Endothelial cell of umbilical vein (primary cell): ENCODE measurements around the gene OR2T8. TPM values are rescaled to one million over a fixed set of nuclear protein-coding genes. Genes with fewer than 3 reads are reported as not detected.

Experiments used
- BruUV-seq: library from RNA; stranded (reverse); fragments of 400-500 nt; replicated peaks from 2 replicates; lab custom pipeline; 2021; lab: Mats Ljungman, UMichigan
- CTCF ChIA-PET: fragments of 300-600, 350-600 bp; sonication (Branson Sonifier 250); formaldehyde crosslinking; loops from one replicate; lab custom pipeline; 2021; ENCODE audit warnings: antibody characterized with exemption, inconsistent platforms; lab: Charles Lee
- POLR2A ChIA-PET: fragments of 300-600, 350-600 bp; sonication (Branson Sonifier 250); formaldehyde crosslinking; loops from one replicate; lab custom pipeline; 2021; ENCODE audit warnings: antibody characterized with exemption, inconsistent platforms; lab: Charles Lee
- DNase-seq: peaks from one replicate; pipeline ENCODE4 v3.0.0-alpha.2; 2011; ENCODE audit warnings: low read depth, low spot score
- FAIRE-seq: peaks from 2 replicates; lab custom pipeline; 2011; peaks lifted over from hg19 to GRCh38; lab: Jason Lieb, UNC
- H2AFZ ChIP-seq: 2 replicates; pipeline ENCODE4 v1.6.0; 2012; ENCODE audit warnings: low read depth, low read length, control low read depth, inconsistent platforms
- H3K27ac ChIP-seq: 2 replicates; pipeline ENCODE4 v1.5.1; 2011; ENCODE audit warnings: low read depth, mild to moderate bottlenecking, control low read depth, low read length, moderate library complexity; ENCODE audit not compliant: insufficient read depth
- H3K27me3 ChIP-seq, 2 experiments: 2 replicates each; pipeline versions ENCODE4 v1.6.0 to v1.6.1; 2011; ENCODE audit warnings: low read length in 2 of 2, mixed read lengths in 1 of 2; ENCODE audit not compliant: control insufficient read depth in 2 of 2, insufficient read depth in 2 of 2
- H3K36me3 ChIP-seq, 2 experiments: 2 replicates in 1 of 2; 3 replicates in 1 of 2; pipeline ENCODE4 v1.5.1; 2011; ENCODE audit warnings: low read length in 2 of 2, mild to moderate bottlenecking in 1 of 2, moderate library complexity in 1 of 2; ENCODE audit not compliant: control insufficient read depth in 2 of 2, insufficient read depth in 2 of 2; ENCODE audit errors: extremely low read depth in 1 of 2
- H3K4me1 ChIP-seq: 3 replicates; pipeline ENCODE4 v1.5.1; 2011; ENCODE audit warnings: mild to moderate bottlenecking, low read length; ENCODE audit not compliant: control insufficient read depth, insufficient read depth; ENCODE audit errors: extremely low read depth
- H3K4me2 ChIP-seq: 2 replicates; pipeline ENCODE4 v1.6.1; 2011; ENCODE audit warnings: low read length, control low read depth, mixed read lengths; ENCODE audit not compliant: insufficient read depth
- H3K4me3 ChIP-seq, 3 experiments: fragments of 200-600 bp in 1 of 3; sonication (generic), shearing (Covaris generic) in 1 of 3; replicated peaks in 1 of 3; 2 replicates each; pipeline ENCODE4 v1.5.1; 2011 to 2016; ENCODE audit warnings: control low read depth in 3 of 3, low read length in 3 of 3, mild to moderate bottlenecking in 2 of 3, inconsistent platforms in 1 of 3, low read depth in 1 of 3, moderate library complexity in 1 of 3; ENCODE audit not compliant: insufficient read depth in 1 of 3
- H3K79me2 ChIP-seq: 2 replicates; pipeline ENCODE4 v1.6.0; 2012; ENCODE audit warnings: low read length, inconsistent platforms; ENCODE audit not compliant: control insufficient read depth, insufficient read depth
- H3K9ac ChIP-seq: replicated peaks from 2 replicates; pipeline ENCODE3; 2011; ENCODE audit warnings: low read length, control low read depth; ENCODE audit not compliant: insufficient read depth; ENCODE audit errors: extremely low read depth
- H3K9me1 ChIP-seq: replicated peaks from 3 replicates; pipeline ENCODE4 v1.6.0; 2011; ENCODE audit warnings: mild to moderate bottlenecking, low read length; ENCODE audit not compliant: control insufficient read depth, insufficient read depth; ENCODE audit errors: extremely low read depth
- H3K9me3 ChIP-seq: replicated peaks from 2 replicates; pipeline ENCODE4 v1.5.1; 2012; ENCODE audit warnings: low read length, inconsistent platforms; ENCODE audit not compliant: control insufficient read depth, insufficient read depth
- H4K20me1 ChIP-seq: replicated peaks from 2 replicates; pipeline ENCODE3; 2011; ENCODE audit warnings: mild to moderate bottlenecking, low read length; ENCODE audit not compliant: control insufficient read depth, insufficient read depth; ENCODE audit errors: extremely low read depth
- EZH2 ChIP-seq: IDR thresholded peaks from 2 replicates; pipeline ENCODE4 v1.6.1; 2012; ENCODE audit warnings: borderline replicate concordance, low read depth, mild to moderate bottlenecking, moderate library complexity, low read length, inconsistent platforms; ENCODE audit not compliant: severe bottlenecking
- FOS ChIP-seq: IDR thresholded peaks from 2 replicates; pipeline ENCODE4 v1.6.1; 2011; ENCODE audit warnings: mild to moderate bottlenecking, low read length, moderate library complexity, borderline replicate concordance; ENCODE audit not compliant: insufficient read depth
- GATA2 ChIP-seq: IDR thresholded peaks from 2 replicates; pipeline ENCODE4 v1.7.0; 2011; ENCODE audit warnings: low read depth, mild to moderate bottlenecking, moderate library complexity, mixed read lengths, low read length; ENCODE audit not compliant: insufficient read length, insufficient read depth
- JUN ChIP-seq: IDR thresholded peaks from 2 replicates; pipeline ENCODE4 v1.6.1; 2011; ENCODE audit warnings: borderline replicate concordance, low read depth; ENCODE audit not compliant: insufficient read length, insufficient read depth
- MYC ChIP-seq: IDR thresholded peaks from one replicate; pipeline ENCODE4 v1.6.1; 2011; ENCODE audit warnings: mild to moderate bottlenecking, low read depth, low read length
- POLR2A ChIP-seq: IDR thresholded peaks from 2 replicates; pipeline ENCODE4 v1.6.1; 2012; ENCODE audit warnings: low read depth, mild to moderate bottlenecking, control low read depth, low read length
- POLR2AphosphoS5 ChIP-seq: IDR thresholded peaks from 2 replicates; pipeline ENCODE4 v1.6.1; 2012; ENCODE audit warnings: low read depth, mild to moderate bottlenecking, control low read depth, low read length, moderate library complexity; ENCODE audit not compliant: insufficient read depth
- dilution Hi-C: fragments of 300-500 bp; cut with MboI; formaldehyde crosslinking; loops from one replicate; pipeline ENCODE4 v1.15.0; 2019; ENCODE audit warnings: low sequenced_read_pairs; ENCODE audit not compliant: extremely low pct_ligation_motif_present
- intact Hi-C: fragments of 100-400 bp; cut with micrococcal nuclease; formaldehyde crosslinking; loops from one replicate; pipeline ENCODE4 v1.10.0; 2022
- polyA plus RNA-seq, 4 experiments: library from polyadenylated mRNA; depleted of rRNA in 3 of 4; stranded (reverse) in 3 of 4; unstranded in 1 of 4; fragments of >200 nt; gene quantifications; 2 replicates each; pipeline versions ENCODE4 v1.2.1 to v1.2.3, GENCODE V29; 2011 to 2012; ENCODE audit warnings: missing spikeins in 1 of 4
- total RNA-seq: library from RNA; stranded (reverse); gene quantifications from 2 replicates; pipeline ENCODE4 v1.2.3, GENCODE V29; 2021
- TF ChIP-seq, protein P1 (sequence below): IDR thresholded peaks from 2 replicates; pipeline ENCODE4 v1.6.1; 2011; ENCODE audit not compliant: insufficient read depth, insufficient read length
- TF ChIP-seq, protein P2 (sequence below), 2 donors: IDR thresholded peaks; 1 replicate in 1 of 2; 2 replicates in 1 of 2; pipeline ENCODE4 v1.5.1; 2011; ENCODE audit warnings: low read length in 2 of 2, mild to moderate bottlenecking in 2 of 2, moderate library complexity in 2 of 2, control low read depth in 1 of 2, inconsistent platforms in 1 of 2, low read depth in 1 of 2; ENCODE audit not compliant: insufficient read depth in 1 of 2; ENCODE audit errors: extremely low read depth in 1 of 2

OR2T8 gene
- total and polyA plus RNA-seq, 2 donors (not counting 3 experiments of a cell fraction or from before 2014, with no cell fraction given): not detected

DNA sequence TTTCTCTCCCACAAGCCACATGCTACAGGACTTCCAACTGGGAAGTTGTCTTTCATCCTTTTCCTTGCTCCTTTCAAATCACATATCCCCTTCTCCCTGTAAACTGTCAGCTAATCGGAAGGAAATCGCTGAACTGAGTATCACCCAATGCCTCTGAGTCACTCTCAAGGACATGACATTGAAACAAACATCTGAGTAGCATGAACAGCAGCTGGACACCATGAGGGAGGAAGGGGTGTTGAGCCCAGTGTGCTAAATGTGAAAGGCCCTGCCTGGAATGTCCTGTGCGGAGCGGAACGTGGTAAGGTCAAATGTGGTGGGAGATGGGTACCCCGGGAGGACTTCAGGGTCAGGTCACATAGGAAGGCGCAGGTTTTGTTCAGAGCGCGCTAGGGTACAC, 4.8 kb downstream of the OR2T8 start, which contains the start of gene OR2AJ1:
Gene OR2AJ1, plus strand, starts transcription at position 22 of the 400 bp plus-strand sequence. CDS start 8,880 bp downstream, outside the sequence.
- H3K36me3 ChIP-seq: no peaks in the 10 kb centered on the region
- H3K4me1 ChIP-seq: no peaks in the 10 kb centered on the region
- intact Hi-C loops: no loop called here
- no peak within 1 kb of the TSS for H3K4me2 ChIP-seq
- no peaks in the 10 kb centered on the region for H3K9me3 ChIP-seq
- no peaks in the 10 kb centered on the region for H4K20me1 ChIP-seq
- H3K27me3 ChIP-seq: no peaks in the 10 kb centered on the region
- TF ChIP-seq JUN: no peak
- no peak for TF ChIP-seq GATA2
- TF ChIP-seq, protein P1, sequence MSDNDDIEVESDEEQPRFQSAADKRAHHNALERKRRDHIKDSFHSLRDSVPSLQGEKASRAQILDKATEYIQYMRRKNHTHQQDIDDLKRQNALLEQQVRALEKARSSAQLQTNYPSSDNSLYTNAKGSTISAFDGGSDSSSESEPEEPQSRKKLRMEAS: no peak
- no peak for TF ChIP-seq FOS
- TF ChIP-seq POLR2AphosphoS5: no peak
- no peak for TF ChIP-seq EZH2
- TF ChIP-seq MYC: no peak
- no peak for TF ChIP-seq POLR2A
- TF ChIP-seq, protein P2, sequence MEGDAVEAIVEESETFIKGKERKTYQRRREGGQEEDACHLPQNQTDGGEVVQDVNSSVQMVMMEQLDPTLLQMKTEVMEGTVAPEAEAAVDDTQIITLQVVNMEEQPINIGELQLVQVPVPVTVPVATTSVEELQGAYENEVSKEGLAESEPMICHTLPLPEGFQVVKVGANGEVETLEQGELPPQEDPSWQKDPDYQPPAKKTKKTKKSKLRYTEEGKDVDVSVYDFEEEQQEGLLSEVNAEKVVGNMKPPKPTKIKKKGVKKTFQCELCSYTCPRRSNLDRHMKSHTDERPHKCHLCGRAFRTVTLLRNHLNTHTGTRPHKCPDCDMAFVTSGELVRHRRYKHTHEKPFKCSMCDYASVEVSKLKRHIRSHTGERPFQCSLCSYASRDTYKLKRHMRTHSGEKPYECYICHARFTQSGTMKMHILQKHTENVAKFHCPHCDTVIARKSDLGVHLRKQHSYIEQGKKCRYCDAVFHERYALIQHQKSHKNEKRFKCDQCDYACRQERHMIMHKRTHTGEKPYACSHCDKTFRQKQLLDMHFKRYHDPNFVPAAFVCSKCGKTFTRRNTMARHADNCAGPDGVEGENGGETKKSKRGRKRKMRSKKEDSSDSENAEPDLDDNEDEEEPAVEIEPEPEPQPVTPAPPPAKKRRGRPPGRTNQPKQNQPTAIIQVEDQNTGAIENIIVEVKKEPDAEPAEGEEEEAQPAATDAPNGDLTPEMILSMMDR (IDR thresholded peaks at IDR 0.05; ENCODE audit: extremely low read depth in 1 of 2, insufficient read depth in 1 of 2, low read depth in 1 of 2, low read length in 2 of 2): no peak
- dilution Hi-C loops: no loop called here
- ChIA-PET POLR2A (no interaction called here), CTCF (no interaction called here)
- H3K4me3 ChIP-seq: no peak within 1 kb of the TSS
- no peaks in the 10 kb centered on the region for H3K9me1 ChIP-seq
- no peak within 1 kb of the TSS for H3K9ac ChIP-seq
- no peak within 1 kb of the TSS for H2AFZ ChIP-seq
- FAIRE-seq: no peak
- no peak within 1 kb of the TSS for H3K27ac ChIP-seq
- H3K79me2 ChIP-seq: no peaks in the 10 kb centered on the region
- no peak for DNase-seq
- no TSS peak for BruUV-seq
